ENCODE measurements around the gene SLC38A11.

The SLC38A11 gene

GRCh38 chr2:164920430-164920829 lies 34.9 kb downstream of the SLC38A11 start:
- Histone ChIP-seq H3K27ac (ENCODE audit: low read depth in 2 of 2, low read length in 2 of 2) (no peak overlapping the region), H3K27me3 (ENCODE audit: control insufficient read depth in 2 of 2, insufficient read depth in 2 of 2, low read length in 2 of 2) (no peaks in the 10 kb centered on the region), H3K36me3 (ENCODE audit: control insufficient read depth in 2 of 2, insufficient read depth in 2 of 2, low read length in 2 of 2) (no peaks in the 10 kb centered on the region), H3K9me3 (ENCODE audit: control insufficient read depth in 2 of 2, low read length in 2 of 2) (no peaks in the 10 kb centered on the region), H3K9ac (ENCODE audit: low read depth in 1 of 2, low read length in 2 of 2) (no peak overlapping the region), H3K4me1 (ENCODE audit: control insufficient read depth in 2 of 2, insufficient read depth in 2 of 2, low read length in 2 of 2) (no peaks in the 10 kb centered on the region), H3K4me3 (ENCODE audit: low read length in 2 of 2) (no peak overlapping the region)

GRCh38 chr2:164917296-164917903 lies 37.9 kb downstream of the SLC38A11 start:
- H3K4me1 ChIP-seq (ENCODE audit: control insufficient read depth in 2 of 2, insufficient read depth in 2 of 2, low read length in 2 of 2): peaks cover 2 to 3% of the 10 kb centered on the region in 2 donors
- no peak overlapping the region for H3K4me3 ChIP-seq (ENCODE audit: low read length in 2 of 2)
- no peak overlapping the region for H3K27ac ChIP-seq (ENCODE audit: low read depth in 2 of 2, low read length in 2 of 2)
- H3K9ac ChIP-seq (ENCODE audit: low read depth in 1 of 2, low read length in 2 of 2): no peak overlapping the region
- H3K36me3 ChIP-seq (ENCODE audit: control insufficient read depth in 2 of 2, insufficient read depth in 2 of 2, low read length in 2 of 2): no peaks in the 10 kb centered on the region
- no peaks in the 10 kb centered on the region for H3K9me3 ChIP-seq (ENCODE audit: control insufficient read depth in 2 of 2, low read length in 2 of 2)
- no peaks in the 10 kb centered on the region for H3K27me3 ChIP-seq (ENCODE audit: control insufficient read depth in 2 of 2, insufficient read depth in 2 of 2, low read length in 2 of 2)

- Histone ChIP-seq H3K4me1 (ENCODE audit: control insufficient read depth in 2 of 2, insufficient read depth in 2 of 2, low read length in 2 of 2) (peaks cover 2 to 3% of the 10 kb centered on the region in 2 donors), H3K4me3 (ENCODE audit: low read length in 2 of 2) (no peak overlapping the region), H3K36me3 (ENCODE audit: control insufficient read depth in 2 of 2, insufficient read depth in 2 of 2, low read length in 2 of 2) (no peaks in the 10 kb centered on the region), H3K9ac (ENCODE audit: low read depth in 1 of 2, low read length in 2 of 2) (no peak overlapping the region), H3K27ac (ENCODE audit: low read depth in 2 of 2, low read length in 2 of 2) (no peak overlapping the region), H3K9me3 (ENCODE audit: control insufficient read depth in 2 of 2, low read length in 2 of 2) (no peaks in the 10 kb centered on the region), H3K27me3 (ENCODE audit: control insufficient read depth in 2 of 2, insufficient read depth in 2 of 2, low read length in 2 of 2) (no peaks in the 10 kb centered on the region)
Observed at GRCh38 chr2:164915566-164915965, 39.8 kb downstream of the SLC38A11 start.

GRCh38 chr2:164913640-164914350 lies 41.5 kb downstream of the SLC38A11 start:
- H3K27me3 ChIP-seq (ENCODE audit: control insufficient read depth in 2 of 2, insufficient read depth in 2 of 2, low read length in 2 of 2): no peaks in the 10 kb centered on the region
- H3K9me3 ChIP-seq (ENCODE audit: control insufficient read depth in 2 of 2, low read length in 2 of 2): no peaks in the 10 kb centered on the region
- H3K27ac ChIP-seq (ENCODE audit: low read depth in 2 of 2, low read length in 2 of 2): no peak overlapping the region
- peaks cover 4 to 6% of the 10 kb centered on the region in 2 donors for H3K4me1 ChIP-seq (ENCODE audit: control insufficient read depth in 2 of 2, insufficient read depth in 2 of 2, low read length in 2 of 2)
- no peak overlapping the region for H3K9ac ChIP-seq (ENCODE audit: low read depth in 1 of 2, low read length in 2 of 2)
- H3K4me3 ChIP-seq (ENCODE audit: low read length in 2 of 2): no peak overlapping the region
- no peaks in the 10 kb centered on the region for H3K36me3 ChIP-seq (ENCODE audit: control insufficient read depth in 2 of 2, insufficient read depth in 2 of 2, low read length in 2 of 2)

GRCh38 chr2:164913011-164913410 lies 42.3 kb downstream of the SLC38A11 start:
- Histone ChIP-seq H3K36me3 (ENCODE audit: control insufficient read depth in 2 of 2, insufficient read depth in 2 of 2, low read length in 2 of 2) (no peaks in the 10 kb centered on the region), H3K4me3 (ENCODE audit: low read length in 2 of 2) (no peak overlapping the region), H3K9ac (ENCODE audit: low read depth in 1 of 2, low read length in 2 of 2) (no peak overlapping the region), H3K27me3 (ENCODE audit: control insufficient read depth in 2 of 2, insufficient read depth in 2 of 2, low read length in 2 of 2) (no peaks in the 10 kb centered on the region), H3K27ac (ENCODE audit: low read depth in 2 of 2, low read length in 2 of 2) (no peak overlapping the region), H3K9me3 (ENCODE audit: control insufficient read depth in 2 of 2, low read length in 2 of 2) (no peaks in the 10 kb centered on the region), H3K4me1 (ENCODE audit: control insufficient read depth in 2 of 2, insufficient read depth in 2 of 2, low read length in 2 of 2) (peaks cover 4 to 6% of the 10 kb centered on the region in 2 donors)

GRCh38 chr2:164911832-164912231 lies 43.5 kb downstream of the SLC38A11 start:
- no peaks in the 10 kb centered on the region for H3K9me3 ChIP-seq (ENCODE audit: control insufficient read depth in 2 of 2, low read length in 2 of 2)
- H3K27ac ChIP-seq (ENCODE audit: low read depth in 2 of 2, low read length in 2 of 2): no peak overlapping the region
- H3K9ac ChIP-seq (ENCODE audit: low read depth in 1 of 2, low read length in 2 of 2): no peak overlapping the region
- H3K4me3 ChIP-seq (ENCODE audit: low read length in 2 of 2): no peak overlapping the region
- H3K27me3 ChIP-seq (ENCODE audit: control insufficient read depth in 2 of 2, insufficient read depth in 2 of 2, low read length in 2 of 2): no peaks in the 10 kb centered on the region
- peaks cover 4 to 6% of the 10 kb centered on the region in 2 donors for H3K4me1 ChIP-seq (ENCODE audit: control insufficient read depth in 2 of 2, insufficient read depth in 2 of 2, low read length in 2 of 2)
- H3K36me3 ChIP-seq (ENCODE audit: control insufficient read depth in 2 of 2, insufficient read depth in 2 of 2, low read length in 2 of 2): no peaks in the 10 kb centered on the region

- H3K36me3 ChIP-seq (ENCODE audit: control insufficient read depth in 2 of 2, insufficient read depth in 2 of 2, low read length in 2 of 2): no peaks in the 10 kb centered on the region
- peaks cover 4 to 6% of the 10 kb centered on the region in 2 donors for H3K4me1 ChIP-seq (ENCODE audit: control insufficient read depth in 2 of 2, insufficient read depth in 2 of 2, low read length in 2 of 2)
- H3K4me3 ChIP-seq (ENCODE audit: low read length in 2 of 2): no peak overlapping the region
- H3K9me3 ChIP-seq (ENCODE audit: control insufficient read depth in 2 of 2, low read length in 2 of 2): no peaks in the 10 kb centered on the region
- peak overlapping the region in 1 of 2 donors; percentile 1 for H3K27ac ChIP-seq (ENCODE audit: low read depth in 2 of 2, low read length in 2 of 2)
- H3K27me3 ChIP-seq (ENCODE audit: control insufficient read depth in 2 of 2, insufficient read depth in 2 of 2, low read length in 2 of 2): no peaks in the 10 kb centered on the region
- H3K9ac ChIP-seq (ENCODE audit: low read depth in 1 of 2, low read length in 2 of 2): no peak overlapping the region
Observed at GRCh38 chr2:164910101-164910899, 45.0 kb downstream of the SLC38A11 start.

GRCh38 chr2:164906947-164907346 lies 48.4 kb downstream of the SLC38A11 start:
- Histone ChIP-seq H3K36me3 (ENCODE audit: control insufficient read depth in 2 of 2, insufficient read depth in 2 of 2, low read length in 2 of 2) (no peaks in the 10 kb centered on the region), H3K9ac (ENCODE audit: low read depth in 1 of 2, low read length in 2 of 2) (no peak overlapping the region), H3K4me3 (ENCODE audit: low read length in 2 of 2) (no peak overlapping the region), H3K27ac (ENCODE audit: low read depth in 2 of 2, low read length in 2 of 2) (no peak overlapping the region), H3K27me3 (ENCODE audit: control insufficient read depth in 2 of 2, insufficient read depth in 2 of 2, low read length in 2 of 2) (no peaks in the 10 kb centered on the region), H3K9me3 (ENCODE audit: control insufficient read depth in 2 of 2, low read length in 2 of 2) (no peaks in the 10 kb centered on the region), H3K4me1 (ENCODE audit: control insufficient read depth in 2 of 2, insufficient read depth in 2 of 2, low read length in 2 of 2) (peaks cover 2 to 3% of the 10 kb centered on the region in 2 donors)

GRCh38 chr2:164905307-164905706 lies 50.0 kb downstream of the SLC38A11 start:
- Histone ChIP-seq H3K36me3 (ENCODE audit: control insufficient read depth in 2 of 2, insufficient read depth in 2 of 2, low read length in 2 of 2) (no peaks in the 10 kb centered on the region), H3K4me3 (ENCODE audit: low read length in 2 of 2) (no peak overlapping the region), H3K9me3 (ENCODE audit: control insufficient read depth in 2 of 2, low read length in 2 of 2) (no peaks in the 10 kb centered on the region), H3K27ac (ENCODE audit: low read depth in 2 of 2, low read length in 2 of 2) (no peak overlapping the region), H3K4me1 (ENCODE audit: control insufficient read depth in 2 of 2, insufficient read depth in 2 of 2, low read length in 2 of 2) (peaks cover under 1 to 2% of the 10 kb centered on the region in 2 donors), H3K9ac (ENCODE audit: low read depth in 1 of 2, low read length in 2 of 2) (no peak overlapping the region), H3K27me3 (ENCODE audit: control insufficient read depth in 2 of 2, insufficient read depth in 2 of 2, low read length in 2 of 2) (no peaks in the 10 kb centered on the region)

- H3K9ac ChIP-seq (ENCODE audit: low read depth in 1 of 2, low read length in 2 of 2): no peak overlapping the region
- H3K36me3 ChIP-seq (ENCODE audit: control insufficient read depth in 2 of 2, insufficient read depth in 2 of 2, low read length in 2 of 2): no peaks in the 10 kb centered on the region
- H3K27ac ChIP-seq (ENCODE audit: low read depth in 2 of 2, low read length in 2 of 2): no peak overlapping the region
- no peaks in the 10 kb centered on the region for H3K9me3 ChIP-seq (ENCODE audit: control insufficient read depth in 2 of 2, low read length in 2 of 2)
- H3K4me3 ChIP-seq (ENCODE audit: low read length in 2 of 2): no peak overlapping the region
- H3K27me3 ChIP-seq (ENCODE audit: control insufficient read depth in 2 of 2, insufficient read depth in 2 of 2, low read length in 2 of 2): no peaks in the 10 kb centered on the region
- H3K4me1 ChIP-seq (ENCODE audit: control insufficient read depth in 2 of 2, insufficient read depth in 2 of 2, low read length in 2 of 2): no peaks in the 10 kb centered on the region
Observed at GRCh38 chr2:164903951-164904350, 51.4 kb downstream of the SLC38A11 start.

Data from mucosa of rectum (tissue), 2 donors.